ENCODE results near the gene ANAPC4.
"Not testable (repeated sequence)": the region's sequence is repeated elsewhere in the genome, so short reads cannot be mapped to it uniquely, and the experiment has no call there.

The ANAPC4 gene

GRCh38 chr4:25358515-25359275 is 18.4 kb upstream of the ANAPC4 start:
- H3K4me3 ChIP-seq (ENCODE audit: control insufficient read depth, low read depth, low read length) = no peak overlapping the region
- no peak for TF ChIP-seq CTCF (IDR thresholded peaks at IDR 0.05; ENCODE audit: control insufficient read depth, insufficient read depth, low read depth, low read length, missing control alignments)
- no peak for DNase-seq (ENCODE audit: low read depth)

GRCh38 chr4:25361253-25361652 is 15.8 kb upstream of the ANAPC4 start:
- no peak overlapping the region for H3K4me3 ChIP-seq (ENCODE audit: control insufficient read depth, low read depth, low read length)
- no peak for TF ChIP-seq CTCF (IDR thresholded peaks at IDR 0.05; ENCODE audit: control insufficient read depth, insufficient read depth, low read depth, low read length, missing control alignments)
- no peak for DNase-seq (ENCODE audit: low read depth)

- H3K4me3 ChIP-seq (ENCODE audit: control insufficient read depth, low read depth, low read length) = no peak overlapping the region
- peak; percentile 10 for DNase-seq (ENCODE audit: low read depth)
- TF ChIP-seq CTCF (IDR thresholded peaks at IDR 0.05; ENCODE audit: control insufficient read depth, insufficient read depth, low read depth, low read length, missing control alignments) = peak; percentile 50
Observed at GRCh38 chr4:25367004-25367621, 9.9 kb upstream of the ANAPC4 start.

- no peak overlapping the region for H3K4me3 ChIP-seq (ENCODE audit: control insufficient read depth, low read depth, low read length)
- TF ChIP-seq CTCF (IDR thresholded peaks at IDR 0.05; ENCODE audit: control insufficient read depth, insufficient read depth, low read depth, low read length, missing control alignments) = no peak
Observed at GRCh38 chr4:25367877-25368276, 9.2 kb upstream of the ANAPC4 start.

GRCh38 chr4:25368315-25368714 is 8.7 kb upstream of the ANAPC4 start:
- DNase-seq (ENCODE audit: low read depth) = no peak
- TF ChIP-seq CTCF (IDR thresholded peaks at IDR 0.05; ENCODE audit: control insufficient read depth, insufficient read depth, low read depth, low read length, missing control alignments) = no peak
- H3K4me3 ChIP-seq (ENCODE audit: control insufficient read depth, low read depth, low read length) = no peak overlapping the region

More at GRCh38 chr4:25367877-25368276, 9.2 kb upstream of the ANAPC4 start:
- no peak for DNase-seq (ENCODE audit: low read depth)

GRCh38 chr4:25370242-25370641 is 6.8 kb upstream of the ANAPC4 start:
- no peak for TF ChIP-seq CTCF (IDR thresholded peaks at IDR 0.05; ENCODE audit: control insufficient read depth, insufficient read depth, low read depth, low read length, missing control alignments)
- DNase-seq (ENCODE audit: low read depth) = no peak

GRCh38 chr4:25372549-25372948 is 4.5 kb upstream of the ANAPC4 start:
- DNase-seq (ENCODE audit: low read depth); H3K4me3 ChIP-seq (ENCODE audit: control insufficient read depth, low read depth, low read length): not testable (repeated sequence)

More at GRCh38 chr4:25370242-25370641, 6.8 kb upstream of the ANAPC4 start:
- no peak overlapping the region for H3K4me3 ChIP-seq (ENCODE audit: control insufficient read depth, low read depth, low read length)
